B cell (primary cell): ENCODE measurements around the gene RDH8. TPM values are rescaled to one million over a fixed set of nuclear protein-coding genes. Genes with fewer than 3 reads are reported as not detected.

Experiments used
- ATAC-seq: fragments of 200-7000 bp; cut with Tn5 transposase; one replicate; pipeline ENCODE4 v1.10.0; 2021; ENCODE audit warnings: low read depth, mild to moderate bottlenecking, moderate number of reproducible peaks, moderate library complexity
- CTCF ChIA-PET: fragments of 350-600 bp; sonication (Branson Sonifier 250); formaldehyde crosslinking; loops from one replicate; lab custom pipeline; 2021; ENCODE audit warnings: antibody characterized with exemption, inconsistent platforms; lab: Charles Lee
- POLR2A ChIA-PET: fragments of 350-600 bp; sonication (Branson Sonifier 250); formaldehyde crosslinking; loops from one replicate; lab custom pipeline; 2021; ENCODE audit warnings: antibody characterized with exemption; lab: Charles Lee
- DNase-seq: peaks from one replicate; pipeline ENCODE4 v3.0.0; 2013
- H2AFZ ChIP-seq: 2 replicates; pipeline ENCODE4 v1.6.1; 2012; ENCODE audit warnings: mild to moderate bottlenecking, low read depth, low read length; ENCODE audit not compliant: insufficient read depth, poor library complexity, severe bottlenecking
- H3K27ac ChIP-seq, 2 donors: 1 replicate in 1 of 2; 2 replicates in 1 of 2; pipeline ENCODE4 v1.5.1; 2012 to 2013; ENCODE audit warnings: low read length in 2 of 2, mild to moderate bottlenecking in 2 of 2, moderate library complexity in 1 of 2
- H3K27me3 ChIP-seq, 4 experiments: fragments of 200-600 bp in 1 of 4; sonication (generic) in 1 of 4; replicated peaks in 1 of 4; 1 replicate in 2 of 4; 2 replicates in 2 of 4; pipeline versions ENCODE4 v1.6.1 to v1.7.0; 2013 to 2016; ENCODE audit warnings: low read length in 3 of 4, mild to moderate bottlenecking in 2 of 4, mixed read lengths in 1 of 4, moderate library complexity in 1 of 4; ENCODE audit not compliant: insufficient read depth in 4 of 4, control insufficient read depth in 3 of 4; ENCODE audit errors: control extremely low read depth in 1 of 4
- H3K36me3 ChIP-seq, 2 experiments: replicated peaks in 1 of 2; 1 replicate in 1 of 2; 2 replicates in 1 of 2; pipeline versions ENCODE4 v1.6.1 to v1.7.1; 2013; ENCODE audit warnings: low read length in 1 of 2; ENCODE audit not compliant: insufficient read depth in 2 of 2, control insufficient read depth in 1 of 2; ENCODE audit errors: control extremely low read depth in 1 of 2, extremely low read depth in 1 of 2
- H3K4me1 ChIP-seq, 2 donors: fragments of 200-600 bp in 1 of 2; sonication (generic) in 1 of 2; 1 replicate in 1 of 2; 2 replicates in 1 of 2; pipeline versions ENCODE4 v1.5.1 to v1.6.1; 2013 to 2017; ENCODE audit warnings: low read length in 2 of 2; ENCODE audit not compliant: control insufficient read depth in 2 of 2, insufficient read depth in 2 of 2
- H3K4me2 ChIP-seq: replicated peaks from 2 replicates; pipeline ENCODE3; 2012; ENCODE audit warnings: mild to moderate bottlenecking, low read depth, low read length; ENCODE audit not compliant: poor library complexity, severe bottlenecking
- H3K4me3 ChIP-seq, 5 experiments: fragments of 200-600 bp in 1 of 5; sonication (generic) in 1 of 5; 1 replicate in 3 of 5; 2 replicates in 2 of 5; pipeline versions ENCODE4 v1.5.1 to v1.7.0; 2011 to 2016; ENCODE audit warnings: low read length in 4 of 5, mild to moderate bottlenecking in 4 of 5, low read depth in 2 of 5, control low read depth in 1 of 5, moderate library complexity in 1 of 5; ENCODE audit not compliant: insufficient read depth in 1 of 5; ENCODE audit errors: control extremely low read depth in 1 of 5, extremely low read depth in 1 of 5
- H3K79me2 ChIP-seq: fragments of 200-600 bp; sonication (generic); one replicate; pipeline ENCODE4 v1.6.0; 2016; ENCODE audit warnings: low read length; ENCODE audit not compliant: control insufficient read depth, insufficient read depth
- H3K9ac ChIP-seq: fragments of 200-600 bp; sonication (generic); 2 replicates; pipeline ENCODE4 v1.6.1; 2017; ENCODE audit warnings: mild to moderate bottlenecking, low read length, moderate library complexity
- H3K9me3 ChIP-seq, 3 donors: one replicate each; pipeline versions ENCODE4 v1.6.1 to v1.7.1; 2013; ENCODE audit warnings: low read length in 2 of 3; ENCODE audit not compliant: control insufficient read depth in 2 of 3, insufficient read depth in 1 of 3; ENCODE audit errors: control extremely low read depth in 1 of 3
- H4K20me1 ChIP-seq: 2 replicates; pipeline ENCODE4 v1.6.0; 2012; ENCODE audit warnings: mild to moderate bottlenecking, low read length; ENCODE audit not compliant: insufficient read depth, control insufficient read depth, poor library complexity, severe bottlenecking
- H3K27ac Mint-ChIP-seq: one replicate; pipeline ENCODE4 v1.8.0; 2021; ENCODE audit warnings: mixed read lengths
- H3K27me3 Mint-ChIP-seq: one replicate; pipeline ENCODE4 v1.8.0; 2021; ENCODE audit warnings: mixed read lengths
- H3K4me1 Mint-ChIP-seq: one replicate; pipeline ENCODE4 v1.8.0; 2021; ENCODE audit warnings: mixed read lengths
- H3K4me3 Mint-ChIP-seq: one replicate; pipeline ENCODE4 v1.8.0; 2021; ENCODE audit warnings: mixed read lengths
- H3K9me3 Mint-ChIP-seq: one replicate; pipeline ENCODE4 v1.8.0; 2022; ENCODE audit warnings: mixed read lengths; ENCODE audit not compliant: insufficient read depth
- CTCF ChIP-seq: fragments of 200-600 bp; IDR thresholded peaks from one replicate; pipeline ENCODE4 v1.8.0; 2022; ENCODE audit warnings: antibody characterized with exemption, mild to moderate bottlenecking
- EZH2 ChIP-seq: IDR thresholded peaks from 2 replicates; pipeline ENCODE4 v1.6.1; 2012; ENCODE audit warnings: borderline replicate concordance, low read depth, mild to moderate bottlenecking, moderate library complexity, low read length; ENCODE audit not compliant: insufficient read depth, poor library complexity, severe bottlenecking
- WGBS: methylation state at CpG from one replicate; pipeline ENCODE4 v1.1.5; 2013; ENCODE audit warnings: missing lambda C conversion rate; ENCODE audit not compliant: insufficient coverage; 5-methylcytosine and 5-hydroxymethylcytosine counted together
- intact Hi-C: fragments of 100-400 bp; cut with micrococcal nuclease; formaldehyde crosslinking; loops from one replicate; pipeline ENCODE4 v1.10.0; 2022
- polyA plus RNA-seq: library from polyadenylated mRNA; depleted of rRNA; stranded (reverse); fragments of >200 nt; gene quantifications from 2 replicates; pipeline ENCODE4 v1.2.3, GENCODE V29; 2012
- total RNA-seq, 2 donors: library from RNA; stranded (reverse); fragments of 120-200 nt in 1 of 2; gene quantifications; 1 replicate in 1 of 2; 2 replicates in 1 of 2; pipeline versions ENCODE4 v1.2.3 to v1.2.4, GENCODE V29; 2013 to 2022

Gene RDH8
- total and polyA plus RNA-seq, 2 donors (not counting 1 experiment from before 2014, with no cell fraction given) = not detected

GRCh38 chr19:10026744-10027143 lies 13.5 kb downstream of the RDH8 start:
- 84% methylated on average over 3 of the region's 3 CpGs for WGBS
- Mint-ChIP-seq H3K4me3 (no peak overlapping the region), H3K27me3 (peaks cover 17% of the 10 kb centered on the region), H3K27ac (no peak overlapping the region), H3K4me1 (peaks cover 3% of the 10 kb centered on the region), H3K9me3 (no peaks in the 10 kb centered on the region)
- H3K9ac ChIP-seq = no peak overlapping the region
- H3K36me3 ChIP-seq = no peaks in the 10 kb centered on the region
- TF ChIP-seq CTCF (no peak), EZH2 (no peak)
- H3K4me3 ChIP-seq = no peak overlapping the region
- no peak overlapping the region for H3K27ac ChIP-seq
- intact Hi-C loops = loop anchor here (2.0 to 10.0 kb wide), 3 partner anchors 86 to 402 kb away; partner anchors contain the start of gene ZNF561
- no peak overlapping the region for H2AFZ ChIP-seq
- CTCF ChIA-PET = interaction anchor here (0.8 to 2.8 kb wide), 8 partner anchors 8 to 820 kb away, joined by 3 to 38 read pairs (median 5); partner anchors contain the start of gene P2RY11
- no peaks in the 10 kb centered on the region for H4K20me1 ChIP-seq
- no peaks in the 10 kb centered on the region for H3K79me2 ChIP-seq
- ATAC-seq (no peak), DNase-seq (no peak)
- H3K9me3 ChIP-seq = peaks cover 0 to 4% (median 0%) of the 10 kb centered on the region in 3 donors
- peaks cover 0 to 27% (median 11%) of the 10 kb centered on the region in 4 experiments for H3K27me3 ChIP-seq
- POLR2A ChIA-PET = no interaction called here
- peaks cover 6 to 8% of the 10 kb centered on the region in 2 donors for H3K4me1 ChIP-seq
- H3K4me2 ChIP-seq = no peak overlapping the region

GRCh38 chr19:10027158-10027997 lies 14.1 kb downstream of the RDH8 start:
- no peak overlapping the region for H3K4me3 Mint-ChIP-seq
- intact Hi-C loops = loop anchor here (2.0 to 10.0 kb wide), 3 partner anchors 85 to 403 kb away; partner anchors contain the start of gene ZNF561
- 11% methylated on average over 27 of the region's 29 CpGs for WGBS
- Histone ChIP-seq H3K9me3 (peaks cover 0 to 4% (median 0%) of the 10 kb centered on the region in 3 donors), H3K27ac (no peak overlapping the region), H3K79me2 (no peaks in the 10 kb centered on the region), H3K4me2 (peak overlapping the region; percentile 69), H2AFZ (peak overlapping the region; percentile 49), H3K4me1 (peaks cover 6 to 8% of the 10 kb centered on the region in 2 donors), H3K27me3 (peaks cover 0 to 30% (median 11%) of the 10 kb centered on the region in 4 experiments), H3K4me3 (no peak overlapping the region), H3K36me3 (no peaks in the 10 kb centered on the region), H3K9ac (no peak overlapping the region), H4K20me1 (no peaks in the 10 kb centered on the region)
- no peak overlapping the region for H3K27ac Mint-ChIP-seq
- ChIA-PET CTCF (interaction anchor here (0.7 to 2.8 kb wide), 23 partner anchors 9 to 822 kb away, joined by 3 to 38 read pairs (median 3); partner anchors contain the start of gene P2RY11), POLR2A (no interaction called here)
- H3K9me3 Mint-ChIP-seq = no peaks in the 10 kb centered on the region
- TF ChIP-seq CTCF = peak; percentile 91
- TF ChIP-seq EZH2 = no peak
- H3K27me3 Mint-ChIP-seq = peaks cover 19% of the 10 kb centered on the region
- DNase-seq (peak; percentile 79), ATAC-seq (peak; percentile 82)
- H3K4me1 Mint-ChIP-seq = peaks cover 3% of the 10 kb centered on the region
